ENCODE measurements around the gene SNHG17.

DNA sequence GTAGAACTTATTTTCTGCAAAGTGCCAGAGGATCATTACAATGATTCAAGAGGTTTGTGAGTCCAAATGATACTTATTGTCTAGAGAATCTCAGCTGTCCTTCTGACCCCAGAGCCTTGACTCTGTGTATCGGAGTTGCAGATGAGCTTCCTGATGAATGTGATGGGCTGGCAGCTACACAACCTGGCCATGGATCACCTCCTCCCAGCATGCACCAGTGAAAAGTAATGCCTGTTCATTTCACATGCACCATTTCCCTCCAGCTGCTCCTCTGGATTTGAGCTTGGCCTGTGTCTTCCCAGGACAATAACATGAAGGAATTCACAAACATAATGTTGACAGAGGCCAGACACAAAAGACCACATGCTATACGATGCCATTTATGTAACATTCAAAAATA is 30.0 kb downstream of the SNHG17 start:
- TF ChIP-seq RAD51 (IDR thresholded peaks at IDR 0.05; ENCODE audit: borderline replicate concordance, low read depth) (no peak), NFATC3 (IDR thresholded peaks at IDR 0.05) (no peak), POLR2A (conservative IDR thresholded peaks at IDR 0.05) (no peak), NFRKB (IDR thresholded peaks at IDR 0.05; ENCODE audit: low read depth) (no peak), POLR2AphosphoS2 (IDR thresholded peaks at IDR 0.05; ENCODE audit: low read length) (no peak), ZNF274 (IDR thresholded peaks at IDR 0.05; ENCODE audit: borderline replicate concordance, low read depth, low read length) (no peak), MXI1 (IDR thresholded peaks at IDR 0.05; ENCODE audit: low read depth, low read length) (no peak), EP300 (IDR thresholded peaks at IDR 0.05; ENCODE audit: low read length) (no peak), ZBTB7A (IDR thresholded peaks at IDR 0.05; ENCODE audit: borderline replicate concordance, control insufficient read depth, low read depth, low read length) (no peak), ARID2 (IDR thresholded peaks at IDR 0.05) (no peak)

Data from K562 (cell line).